Dendritic cell treated with granulocyte-macrophage colony-stimulating factor and Interleukin-4, amounts not matched to agents 40 ng/mL and 50 ng/mL, for 4 days (primary cell): Measurements from ENCODE around the gene IFT80.
"Not testable (repeated sequence)": the region's sequence is repeated elsewhere in the genome, so short reads cannot be mapped to it uniquely, and the experiment has no call there.

Source experiments
- H3K27ac Mint-ChIP-seq: one replicate; pipeline ENCODE4 v1.8.0; 2022; ENCODE audit warnings: mild to moderate bottlenecking, mixed read lengths
- H3K27me3 Mint-ChIP-seq: one replicate; pipeline ENCODE4 v1.8.0; 2022; ENCODE audit warnings: mild to moderate bottlenecking, mixed read lengths
- H3K36me3 Mint-ChIP-seq: one replicate; pipeline ENCODE4 v1.8.0; 2022; ENCODE audit warnings: low read depth, mixed read lengths
- H3K4me1 Mint-ChIP-seq: one replicate; pipeline ENCODE4 v1.8.0; 2022; ENCODE audit warnings: low read depth, mixed read lengths
- H3K4me3 Mint-ChIP-seq: one replicate; pipeline ENCODE4 v1.8.0; 2022; ENCODE audit warnings: mild to moderate bottlenecking, moderate library complexity, mixed read lengths
- H3K9me3 Mint-ChIP-seq: one replicate; pipeline ENCODE4 v1.8.0; 2022; ENCODE audit warnings: mixed read lengths
- intact Hi-C: fragments of 100-400 bp; cut with micrococcal nuclease; formaldehyde crosslinking; loops from one replicate; pipeline ENCODE4 v1.15.0; 2022

The IFT80 gene

GRCh38 chr3:160368804-160369203 is 30.2 kb downstream of the IFT80 start:
- Mint-ChIP-seq H3K36me3 (peaks cover under 1% of the 10 kb centered on the region), H3K9me3 (no peaks in the 10 kb centered on the region), H3K27ac (no peak overlapping the region), H3K4me1 (no peaks in the 10 kb centered on the region), H3K4me3 (no peak overlapping the region), H3K27me3 (no peaks in the 10 kb centered on the region)
- intact Hi-C loops = no loop called here

- Mint-ChIP-seq H3K4me3 (no peak overlapping the region), H3K36me3 (no peaks in the 10 kb centered on the region), H3K4me1 (peaks cover 5% of the 10 kb centered on the region), H3K27ac (no peak overlapping the region), H3K27me3 (no peaks in the 10 kb centered on the region), H3K9me3 (no peaks in the 10 kb centered on the region)
- intact Hi-C loops = no loop called here
Measured at GRCh38 chr3:160365869-160366522, 33.0 kb downstream of the IFT80 start.

- H3K27ac Mint-ChIP-seq, intact Hi-C loops, H3K4me1 Mint-ChIP-seq, H3K36me3 Mint-ChIP-seq, H3K27me3 Mint-ChIP-seq, H3K4me3 Mint-ChIP-seq, H3K9me3 Mint-ChIP-seq: not testable (repeated sequence)
Measured at GRCh38 chr3:160362896-160363295, 36.1 kb downstream of the IFT80 start.

- H3K4me3 Mint-ChIP-seq = no peak overlapping the region
Measured at GRCh38 chr3:160355826-160356225, 43.2 kb downstream of the IFT80 start.

GRCh38 chr3:160346511-160346910 is 52.5 kb downstream of the IFT80 start:
- intact Hi-C loops = no loop called here
- Mint-ChIP-seq H3K27me3 (no peaks in the 10 kb centered on the region), H3K4me1 (no peaks in the 10 kb centered on the region), H3K36me3 (no peaks in the 10 kb centered on the region), H3K9me3 (no peaks in the 10 kb centered on the region), H3K27ac (no peak overlapping the region), H3K4me3 (no peak overlapping the region)

More at GRCh38 chr3:160355826-160356225, 43.2 kb downstream of the IFT80 start:
- intact Hi-C loops = no loop called here
- no peaks in the 10 kb centered on the region for H3K9me3 Mint-ChIP-seq
- no peaks in the 10 kb centered on the region for H3K27me3 Mint-ChIP-seq
- H3K36me3 Mint-ChIP-seq = no peaks in the 10 kb centered on the region
- no peaks in the 10 kb centered on the region for H3K4me1 Mint-ChIP-seq
- no peak overlapping the region for H3K27ac Mint-ChIP-seq

- no peak overlapping the region for H3K27ac Mint-ChIP-seq
- no peaks in the 10 kb centered on the region for H3K36me3 Mint-ChIP-seq
- no peaks in the 10 kb centered on the region for H3K4me1 Mint-ChIP-seq
- peaks cover 3% of the 10 kb centered on the region for H3K9me3 Mint-ChIP-seq
- no peaks in the 10 kb centered on the region for H3K27me3 Mint-ChIP-seq
- no peak overlapping the region for H3K4me3 Mint-ChIP-seq
- intact Hi-C loops = loop anchor here (5.0 kb wide), 1 partner anchor 311 kb away; no protein-coding TSS in a partner anchor
Measured at GRCh38 chr3:160343132-160343531, 55.9 kb downstream of the IFT80 start.

- Mint-ChIP-seq H3K9me3 (peaks cover 10% of the 10 kb centered on the region), H3K36me3 (no peaks in the 10 kb centered on the region), H3K4me3 (no peak overlapping the region), H3K27me3 (no peaks in the 10 kb centered on the region), H3K27ac (no peak overlapping the region), H3K4me1 (no peaks in the 10 kb centered on the region)
- intact Hi-C loops = loop anchor here (5.0 kb wide), 1 partner anchor 308 kb away; no protein-coding TSS in a partner anchor
Measured at GRCh38 chr3:160340351-160340750, 58.7 kb downstream of the IFT80 start.

- Mint-ChIP-seq H3K36me3 (no peaks in the 10 kb centered on the region), H3K27me3 (no peaks in the 10 kb centered on the region), H3K4me1 (no peaks in the 10 kb centered on the region), H3K27ac (no peak overlapping the region), H3K9me3 (no peaks in the 10 kb centered on the region), H3K4me3 (no peak overlapping the region)
- intact Hi-C loops = no loop called here
Measured at GRCh38 chr3:160331127-160331937, 67.7 kb downstream of the IFT80 start.

GRCh38 chr3:160330690-160331089 is 68.3 kb downstream of the IFT80 start:
- no peaks in the 10 kb centered on the region for H3K36me3 Mint-ChIP-seq
- no peaks in the 10 kb centered on the region for H3K4me1 Mint-ChIP-seq
- no peaks in the 10 kb centered on the region for H3K27me3 Mint-ChIP-seq
- H3K27ac Mint-ChIP-seq = no peak overlapping the region
- no peaks in the 10 kb centered on the region for H3K9me3 Mint-ChIP-seq
- H3K4me3 Mint-ChIP-seq = no peak overlapping the region
- intact Hi-C loops = no loop called here

- no peaks in the 10 kb centered on the region for H3K27me3 Mint-ChIP-seq
- H3K4me3 Mint-ChIP-seq = no peak overlapping the region
- H3K36me3 Mint-ChIP-seq = no peaks in the 10 kb centered on the region
- no peaks in the 10 kb centered on the region for H3K4me1 Mint-ChIP-seq
- intact Hi-C loops = no loop called here
- no peaks in the 10 kb centered on the region for H3K9me3 Mint-ChIP-seq
- no peak overlapping the region for H3K27ac Mint-ChIP-seq
Measured at GRCh38 chr3:160330109-160330508, 68.9 kb downstream of the IFT80 start.

- H3K36me3 Mint-ChIP-seq, H3K9me3 Mint-ChIP-seq, H3K27ac Mint-ChIP-seq, H3K27me3 Mint-ChIP-seq, H3K4me3 Mint-ChIP-seq, intact Hi-C loops, H3K4me1 Mint-ChIP-seq: not testable (repeated sequence)
Measured at GRCh38 chr3:160326286-160326685, 72.7 kb downstream of the IFT80 start.

- H3K27ac Mint-ChIP-seq, intact Hi-C loops, H3K4me3 Mint-ChIP-seq, H3K36me3 Mint-ChIP-seq, H3K4me1 Mint-ChIP-seq, H3K9me3 Mint-ChIP-seq, H3K27me3 Mint-ChIP-seq: not testable (repeated sequence)
Measured at GRCh38 chr3:160321821-160322220, 77.2 kb downstream of the IFT80 start.

- Mint-ChIP-seq H3K36me3 (no peaks in the 10 kb centered on the region), H3K4me1 (no peaks in the 10 kb centered on the region), H3K27me3 (no peaks in the 10 kb centered on the region), H3K27ac (no peak overlapping the region), H3K9me3 (no peaks in the 10 kb centered on the region), H3K4me3 (no peak overlapping the region)
- intact Hi-C loops = no loop called here
Measured at GRCh38 chr3:160319322-160319721, 79.7 kb downstream of the IFT80 start.

GRCh38 chr3:160314995-160315394 is 84.0 kb downstream of the IFT80 start:
- Mint-ChIP-seq H3K27ac (no peak overlapping the region), H3K4me1 (no peaks in the 10 kb centered on the region), H3K36me3 (no peaks in the 10 kb centered on the region), H3K4me3 (no peak overlapping the region), H3K27me3 (no peaks in the 10 kb centered on the region), H3K9me3 (no peaks in the 10 kb centered on the region)
- intact Hi-C loops = no loop called here
